Duodenal mucosa (tissue), 2 donors: Measurements from ENCODE around the gene BCAS1.

Source experiments
- H3K27ac ChIP-seq: one replicate; pipeline ENCODE4 v1.7.0; 2013; ENCODE audit warnings: low read depth, low read length
- H3K27me3 ChIP-seq, 2 donors: one replicate each; pipeline ENCODE4 v1.7.0; 2013; ENCODE audit warnings: low read length in 2 of 2, control low read depth in 1 of 2; ENCODE audit not compliant: insufficient read depth in 2 of 2, control insufficient read depth in 1 of 2
- H3K36me3 ChIP-seq, 2 donors: one replicate each; pipeline ENCODE4 v1.7.0; 2013; ENCODE audit warnings: low read length in 2 of 2, control low read depth in 1 of 2; ENCODE audit not compliant: insufficient read depth in 2 of 2, control insufficient read depth in 1 of 2
- H3K4me1 ChIP-seq, 2 donors: one replicate each; pipeline ENCODE4 v1.7.0; 2013; ENCODE audit warnings: low read length in 2 of 2, control low read depth in 1 of 2; ENCODE audit not compliant: insufficient read depth in 2 of 2, control insufficient read depth in 1 of 2
- H3K4me3 ChIP-seq, 2 donors: one replicate each; pipeline ENCODE4 v1.7.0; 2013; ENCODE audit warnings: low read length in 2 of 2, low read depth in 1 of 2
- H3K9ac ChIP-seq, 2 donors: one replicate each; pipeline ENCODE4 v1.7.0; 2013; ENCODE audit warnings: low read length in 2 of 2, low read depth in 1 of 2
- H3K9me3 ChIP-seq, 2 donors: one replicate each; pipeline ENCODE4 v1.7.0; 2013; ENCODE audit warnings: low read length in 2 of 2, control low read depth in 1 of 2; ENCODE audit not compliant: control insufficient read depth in 1 of 2

Gene BCAS1

GRCh38 chr20:54092021-54092420, 21.6 kb upstream of the BCAS1 start:
- no peaks in the 10 kb centered on the region for H3K4me1 ChIP-seq
- H3K27ac ChIP-seq = no peak overlapping the region
- no peak overlapping the region for H3K9ac ChIP-seq

GRCh38 chr20:54091120-54091480, 20.7 kb upstream of the BCAS1 start:
- H3K9ac ChIP-seq = no peak overlapping the region
- no peak overlapping the region for H3K4me3 ChIP-seq
- no peaks in the 10 kb centered on the region for H3K9me3 ChIP-seq
- no peaks in the 10 kb centered on the region for H3K4me1 ChIP-seq
- H3K27me3 ChIP-seq = no peaks in the 10 kb centered on the region
- H3K36me3 ChIP-seq = no peaks in the 10 kb centered on the region
- H3K27ac ChIP-seq = no peak overlapping the region

More at GRCh38 chr20:54092021-54092420, 21.6 kb upstream of the BCAS1 start:
- no peak overlapping the region for H3K4me3 ChIP-seq
- H3K27me3 ChIP-seq = no peaks in the 10 kb centered on the region
- no peaks in the 10 kb centered on the region for H3K36me3 ChIP-seq
- H3K9me3 ChIP-seq = no peaks in the 10 kb centered on the region

GRCh38 chr20:54090230-54091119, 20.1 kb upstream of the BCAS1 start:
- H3K9me3 ChIP-seq = no peaks in the 10 kb centered on the region
- no peaks in the 10 kb centered on the region for H3K27me3 ChIP-seq
- no peak overlapping the region for H3K9ac ChIP-seq
- H3K27ac ChIP-seq = no peak overlapping the region
- no peaks in the 10 kb centered on the region for H3K36me3 ChIP-seq
- H3K4me3 ChIP-seq = no peak overlapping the region
- no peaks in the 10 kb centered on the region for H3K4me1 ChIP-seq

- H3K27ac ChIP-seq = no peak overlapping the region
- H3K9ac ChIP-seq = no peak overlapping the region
- H3K9me3 ChIP-seq = no peaks in the 10 kb centered on the region
- no peaks in the 10 kb centered on the region for H3K27me3 ChIP-seq
- no peaks in the 10 kb centered on the region for H3K36me3 ChIP-seq
- no peak overlapping the region for H3K4me3 ChIP-seq
- no peaks in the 10 kb centered on the region for H3K4me1 ChIP-seq
Observed at GRCh38 chr20:54088430-54088829, 18.0 kb upstream of the BCAS1 start.

- Histone ChIP-seq H3K27ac (no peak overlapping the region), H3K9me3 (no peaks in the 10 kb centered on the region), H3K4me3 (no peak overlapping the region), H3K36me3 (no peaks in the 10 kb centered on the region), H3K27me3 (no peaks in the 10 kb centered on the region), H3K4me1 (no peaks in the 10 kb centered on the region), H3K9ac (no peak overlapping the region)
Observed at GRCh38 chr20:54086507-54087039, 16.2 kb upstream of the BCAS1 start.

- no peaks in the 10 kb centered on the region for H3K4me1 ChIP-seq
- no peak overlapping the region for H3K4me3 ChIP-seq
- H3K36me3 ChIP-seq = no peaks in the 10 kb centered on the region
- no peak overlapping the region for H3K27ac ChIP-seq
- H3K9ac ChIP-seq = no peak overlapping the region
- H3K27me3 ChIP-seq = no peaks in the 10 kb centered on the region
- no peaks in the 10 kb centered on the region for H3K9me3 ChIP-seq
Observed at GRCh38 chr20:54085910-54086309, 15.5 kb upstream of the BCAS1 start.

GRCh38 chr20:54085425-54085824, 15.0 kb upstream of the BCAS1 start:
- H3K4me1 ChIP-seq = no peaks in the 10 kb centered on the region
- H3K9ac ChIP-seq = no peak overlapping the region
- no peak overlapping the region for H3K4me3 ChIP-seq
- no peak overlapping the region for H3K27ac ChIP-seq
- no peaks in the 10 kb centered on the region for H3K36me3 ChIP-seq
- no peaks in the 10 kb centered on the region for H3K9me3 ChIP-seq
- no peaks in the 10 kb centered on the region for H3K27me3 ChIP-seq

- Histone ChIP-seq H3K27ac (no peak overlapping the region), H3K36me3 (no peaks in the 10 kb centered on the region), H3K9ac (no peak overlapping the region), H3K4me1 (no peaks in the 10 kb centered on the region), H3K27me3 (no peaks in the 10 kb centered on the region), H3K9me3 (no peaks in the 10 kb centered on the region), H3K4me3 (no peak overlapping the region)
Observed at GRCh38 chr20:54084727-54085388, 14.5 kb upstream of the BCAS1 start.

- Histone ChIP-seq H3K4me3 (no peak overlapping the region), H3K27ac (no peak overlapping the region), H3K27me3 (no peaks in the 10 kb centered on the region), H3K9me3 (no peaks in the 10 kb centered on the region), H3K4me1 (no peaks in the 10 kb centered on the region), H3K9ac (no peak overlapping the region), H3K36me3 (no peaks in the 10 kb centered on the region)
Observed at GRCh38 chr20:54084193-54084592, 13.8 kb upstream of the BCAS1 start.

- H3K27ac ChIP-seq = no peak overlapping the region
- no peaks in the 10 kb centered on the region for H3K4me1 ChIP-seq
- H3K36me3 ChIP-seq = no peaks in the 10 kb centered on the region
Observed at GRCh38 chr20:54083459-54083858, 13.1 kb upstream of the BCAS1 start.

More at GRCh38 chr20:54083459-54083858, 13.1 kb upstream of the BCAS1 start:
- Histone ChIP-seq H3K27me3 (no peaks in the 10 kb centered on the region), H3K9me3 (no peaks in the 10 kb centered on the region), H3K9ac (no peak overlapping the region), H3K4me3 (no peak overlapping the region)
